SU-DHL-6 (cell line): ENCODE results near the gene OR52M1.

ENCODE experiments used
- EZH2phosphoT487 ChIP-seq: fragments of 200-600 bp; sonication (generic), shearing (Covaris generic); conservative IDR thresholded peaks from 2 replicates; pipeline ENCODE4 v1.6.1; 2018; ENCODE audit warnings: mild to moderate bottlenecking, antibody characterized with exemption, low read length, moderate library complexity, mixed read lengths
- TF ChIP-seq, protein P1 (sequence below): fragments of 200-600 bp; sonication (generic); IDR thresholded peaks from one replicate; pipeline ENCODE4 v1.5.1; 2017; ENCODE audit warnings: antibody characterized with exemption, mild to moderate bottlenecking, low read length, moderate library complexity; ENCODE audit not compliant: insufficient read depth, poor library complexity, severe bottlenecking

DNA sequence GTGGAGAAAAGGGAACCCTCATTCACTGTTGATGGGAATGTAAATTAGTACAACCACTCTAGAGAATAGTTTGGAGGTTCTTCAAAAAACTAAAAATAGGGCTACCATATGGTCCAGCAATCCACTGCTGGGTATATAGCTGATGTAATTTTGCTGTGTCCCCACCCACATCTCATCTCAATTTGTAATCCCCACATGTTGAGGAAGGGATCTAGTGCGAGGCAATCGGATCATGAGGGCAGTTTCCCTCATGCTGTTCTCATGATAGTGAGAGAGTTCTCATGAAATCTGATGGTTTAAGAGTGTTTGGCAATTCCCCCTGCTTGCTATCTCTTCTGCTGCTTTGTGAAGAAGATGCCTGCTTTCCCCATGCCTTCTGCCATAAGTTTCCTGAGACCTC is 17.1 kb upstream of the OR52M1 start:
- TF ChIP-seq, protein P1, sequence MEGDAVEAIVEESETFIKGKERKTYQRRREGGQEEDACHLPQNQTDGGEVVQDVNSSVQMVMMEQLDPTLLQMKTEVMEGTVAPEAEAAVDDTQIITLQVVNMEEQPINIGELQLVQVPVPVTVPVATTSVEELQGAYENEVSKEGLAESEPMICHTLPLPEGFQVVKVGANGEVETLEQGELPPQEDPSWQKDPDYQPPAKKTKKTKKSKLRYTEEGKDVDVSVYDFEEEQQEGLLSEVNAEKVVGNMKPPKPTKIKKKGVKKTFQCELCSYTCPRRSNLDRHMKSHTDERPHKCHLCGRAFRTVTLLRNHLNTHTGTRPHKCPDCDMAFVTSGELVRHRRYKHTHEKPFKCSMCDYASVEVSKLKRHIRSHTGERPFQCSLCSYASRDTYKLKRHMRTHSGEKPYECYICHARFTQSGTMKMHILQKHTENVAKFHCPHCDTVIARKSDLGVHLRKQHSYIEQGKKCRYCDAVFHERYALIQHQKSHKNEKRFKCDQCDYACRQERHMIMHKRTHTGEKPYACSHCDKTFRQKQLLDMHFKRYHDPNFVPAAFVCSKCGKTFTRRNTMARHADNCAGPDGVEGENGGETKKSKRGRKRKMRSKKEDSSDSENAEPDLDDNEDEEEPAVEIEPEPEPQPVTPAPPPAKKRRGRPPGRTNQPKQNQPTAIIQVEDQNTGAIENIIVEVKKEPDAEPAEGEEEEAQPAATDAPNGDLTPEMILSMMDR = no peak
- TF ChIP-seq EZH2phosphoT487 = no peak
